ENCODE results near the gene ABI3.

The ABI3 gene

GRCh38 chr17:49201481-49201927 is 9.0 kb upstream of the ABI3 start:
- peaks cover 2% of the 10 kb centered on the region for H3K36me3 ChIP-seq (ENCODE audit: control insufficient read depth, insufficient read depth, low read length)
- no peak for TF ChIP-seq CTCF (IDR thresholded peaks at IDR 0.05; ENCODE audit: insufficient read depth, low read length, poor library complexity, severe bottlenecking)
- no peak overlapping the region for H3K4me3 ChIP-seq (replicated peaks; ENCODE audit: low read depth, low read length)
- DNase-seq (ENCODE audit: extremely low read depth, insufficient read length) = no peak
- no peaks in the 10 kb centered on the region for H3K27me3 ChIP-seq (replicated peaks; ENCODE audit: control insufficient read depth, insufficient read depth, low read length)

GRCh38 chr17:49203796-49204195 is 6.7 kb upstream of the ABI3 start:
- TF ChIP-seq CTCF (IDR thresholded peaks at IDR 0.05; ENCODE audit: insufficient read depth, low read length, poor library complexity, severe bottlenecking) = no peak
- no peak overlapping the region for H3K4me3 ChIP-seq (replicated peaks; ENCODE audit: low read depth, low read length)
- no peak for DNase-seq (ENCODE audit: extremely low read depth, insufficient read length)
- no peaks in the 10 kb centered on the region for H3K27me3 ChIP-seq (replicated peaks; ENCODE audit: control insufficient read depth, insufficient read depth, low read length)
- peaks cover 3% of the 10 kb centered on the region for H3K36me3 ChIP-seq (ENCODE audit: control insufficient read depth, insufficient read depth, low read length)

- DNase-seq (ENCODE audit: extremely low read depth, insufficient read length) = no peak
- no peaks in the 10 kb centered on the region for H3K27me3 ChIP-seq (replicated peaks; ENCODE audit: control insufficient read depth, insufficient read depth, low read length)
- H3K36me3 ChIP-seq (ENCODE audit: control insufficient read depth, insufficient read depth, low read length) = peaks cover 3% of the 10 kb centered on the region
- TF ChIP-seq CTCF (IDR thresholded peaks at IDR 0.05; ENCODE audit: insufficient read depth, low read length, poor library complexity, severe bottlenecking) = no peak
- H3K4me3 ChIP-seq (replicated peaks; ENCODE audit: low read depth, low read length) = no peak overlapping the region
Observed at GRCh38 chr17:49204516-49204915, 6.0 kb upstream of the ABI3 start.

- Histone ChIP-seq H3K4me3 (replicated peaks; ENCODE audit: low read depth, low read length) (no peak overlapping the region), H3K36me3 (ENCODE audit: control insufficient read depth, insufficient read depth, low read length) (peaks cover 1% of the 10 kb centered on the region; the same call in 1 of the 2 replicates), H3K27me3 (replicated peaks; ENCODE audit: control insufficient read depth, insufficient read depth, low read length) (no peaks in the 10 kb centered on the region)
- no peak for TF ChIP-seq CTCF (IDR thresholded peaks at IDR 0.05; ENCODE audit: insufficient read depth, low read length, poor library complexity, severe bottlenecking)
- DNase-seq (ENCODE audit: extremely low read depth, insufficient read length) = no peak
Observed at GRCh38 chr17:49209061-49209571, 1.4 kb upstream of the ABI3 start.

GRCh38 chr17:49213399-49213798 is 2.9 kb downstream of the ABI3 start:
- DNase-seq (ENCODE audit: extremely low read depth, insufficient read length) = no peak
- no peaks in the 10 kb centered on the region for H3K27me3 ChIP-seq (replicated peaks; ENCODE audit: control insufficient read depth, insufficient read depth, low read length)
- H3K36me3 ChIP-seq (ENCODE audit: control insufficient read depth, insufficient read depth, low read length) = peaks cover 14% of the 10 kb centered on the region
- no peak for TF ChIP-seq CTCF (IDR thresholded peaks at IDR 0.05; ENCODE audit: insufficient read depth, low read length, poor library complexity, severe bottlenecking)
- peak overlapping the region; percentile 89 for H3K4me3 ChIP-seq (replicated peaks; ENCODE audit: low read depth, low read length)

- TF ChIP-seq CTCF (IDR thresholded peaks at IDR 0.05; ENCODE audit: insufficient read depth, low read length, poor library complexity, severe bottlenecking) = no peak
- no peak for DNase-seq (ENCODE audit: extremely low read depth, insufficient read length)
- Histone ChIP-seq H3K36me3 (ENCODE audit: control insufficient read depth, insufficient read depth, low read length) (peaks cover 14% of the 10 kb centered on the region), H3K4me3 (replicated peaks; ENCODE audit: low read depth, low read length) (peak overlapping the region; percentile 89), H3K27me3 (replicated peaks; ENCODE audit: control insufficient read depth, insufficient read depth, low read length) (no peaks in the 10 kb centered on the region)
Observed at GRCh38 chr17:49213847-49214246, 3.3 kb downstream of the ABI3 start.
